T-cell (primary cell): Measurements from ENCODE around the gene SLC6A6. TPM values are rescaled to one million over a fixed set of nuclear protein-coding genes. Genes with fewer than 3 reads are reported as not detected.

Experiments used
- ATAC-seq, 4 experiments: fragments of 200-7000 bp in 3 of 4; fragments of 150-1000 bp in 1 of 4; cut with Tn5 transposase; replicated peaks in 1 of 4; 1 replicate in 3 of 4; 2 replicates in 1 of 4; pipeline ENCODE4 v1.10.0; 2021; ENCODE audit warnings: moderate library complexity in 3 of 4, mild to moderate bottlenecking in 2 of 4, moderate number of reproducible peaks in 1 of 4
- CTCF ChIA-PET, 2 donors: fragments of 300-600 bp; sonication (Branson Sonifier 250); formaldehyde crosslinking; loops; one replicate each; lab custom pipeline; 2022; ENCODE audit warnings: antibody characterized with exemption in 2 of 2; lab: Charles Lee
- POLR2A ChIA-PET, 2 donors: fragments of 300-600 bp; sonication (Branson Sonifier 250); formaldehyde crosslinking; loops; one replicate each; lab custom pipeline; 2022; ENCODE audit warnings: antibody characterized with exemption in 2 of 2; lab: Charles Lee
- DNase-seq, 35 experiments: peaks; one replicate each; pipeline versions ENCODE4 v3.0.0 to v3.0.0-alpha.2; 2013 to 2023
- H3K27ac ChIP-seq: one replicate; pipeline ENCODE4 v1.5.1; 2013; ENCODE audit warnings: low read length
- H3K27me3 ChIP-seq, 2 experiments: replicated peaks in 1 of 2; 1 replicate in 1 of 2; 2 replicates in 1 of 2; pipeline versions ENCODE4 v1.6.1 to v1.7.0; 2013; ENCODE audit warnings: low read length in 1 of 2, mixed read lengths in 1 of 2; ENCODE audit not compliant: control insufficient read depth in 2 of 2, insufficient read depth in 2 of 2; ENCODE audit errors: extremely low read depth in 1 of 2
- H3K36me3 ChIP-seq, 2 donors: 1 replicate in 1 of 2; 2 replicates in 1 of 2; pipeline versions ENCODE4 v1.6.1 to v1.7.0; 2013; ENCODE audit warnings: low read length in 1 of 2; ENCODE audit not compliant: control insufficient read depth in 2 of 2, insufficient read depth in 1 of 2; ENCODE audit errors: extremely low read depth in 1 of 2
- H3K4me1 ChIP-seq, 2 experiments: 1 replicate in 1 of 2; 2 replicates in 1 of 2; pipeline versions ENCODE4 v1.6.1 to v1.7.0; 2013; ENCODE audit warnings: low read length in 2 of 2, mixed read lengths in 1 of 2; ENCODE audit not compliant: insufficient read depth in 2 of 2, control insufficient read depth in 1 of 2; ENCODE audit errors: extremely low read depth in 1 of 2
- H3K4me3 ChIP-seq, 2 donors: 1 replicate in 1 of 2; 2 replicates in 1 of 2; pipeline versions ENCODE4 v1.5.1 to v1.7.0; 2013; ENCODE audit warnings: mild to moderate bottlenecking in 2 of 2, low read length in 1 of 2, moderate library complexity in 1 of 2; ENCODE audit not compliant: control insufficient read depth in 1 of 2; ENCODE audit errors: extremely low read depth in 1 of 2
- H3K9me3 ChIP-seq: 2 replicates; pipeline ENCODE4 v1.7.0; 2013
- H3K27ac Mint-ChIP-seq, 2 donors: one replicate each; pipeline ENCODE4 v1.8.0; 2020 to 2021; ENCODE audit warnings: mild to moderate bottlenecking in 2 of 2, mixed read lengths in 2 of 2
- H3K27me3 Mint-ChIP-seq, 2 donors: one replicate each; pipeline ENCODE4 v1.8.0; 2021 to 2022; ENCODE audit warnings: mixed read lengths in 2 of 2
- H3K36me3 Mint-ChIP-seq: one replicate; pipeline ENCODE4 v1.8.0; 2021; ENCODE audit warnings: mixed read lengths
- H3K4me1 Mint-ChIP-seq, 3 donors: one replicate each; pipeline ENCODE4 v1.8.0; 2020 to 2022; ENCODE audit warnings: mixed read lengths in 3 of 3, mild to moderate bottlenecking in 1 of 3
- H3K4me3 Mint-ChIP-seq, 3 donors: one replicate each; pipeline ENCODE4 v1.8.0; 2020 to 2022; ENCODE audit warnings: mild to moderate bottlenecking in 3 of 3, mixed read lengths in 3 of 3, moderate library complexity in 3 of 3
- H3K9me3 Mint-ChIP-seq, 3 donors: one replicate each; pipeline ENCODE4 v1.8.0; 2020 to 2022; ENCODE audit warnings: mixed read lengths in 3 of 3
- WGBS: methylation state at CpG from one replicate; pipeline ENCODE4 v1.1.5; 2013; ENCODE audit warnings: missing lambda C conversion rate; ENCODE audit not compliant: insufficient coverage; 5-methylcytosine and 5-hydroxymethylcytosine counted together
- total RNA-seq, 35 experiments: library from RNA in 6 of 35; stranded (reverse) in 6 of 35; fragments of 120-200 nt in 1 of 35; gene quantifications; one replicate each; pipeline versions ENCODE4 v1.2.1 to v1.2.4 and lab custom pipeline; 2013 to 2026

SLC6A6 gene
- total RNA-seq, 5 donors from 2014 or later (not counting 1 experiment from before 2014, with no cell fraction given), result 49.3 to 72.5 (median 63.6) TPM

DNA sequence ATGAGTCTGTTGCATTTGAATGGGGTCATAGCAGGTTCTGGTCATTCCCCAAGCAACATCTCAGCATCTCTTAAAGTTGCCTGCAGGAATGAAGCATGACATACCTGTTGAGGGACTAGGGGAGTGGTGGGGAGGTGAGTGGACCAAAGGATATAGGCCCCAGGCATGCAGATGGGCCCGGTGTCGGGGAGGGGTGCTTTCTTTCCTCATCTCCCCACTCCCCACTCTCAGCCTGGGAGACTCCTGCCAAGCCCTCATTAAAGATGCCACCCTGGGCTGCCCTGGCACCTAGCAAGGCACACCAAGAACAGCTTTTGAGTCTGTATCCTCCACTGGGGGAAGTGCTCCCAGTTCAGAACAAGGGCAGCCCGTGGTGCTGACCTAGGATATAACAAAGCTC lies 83.6 kb downstream of the SLC6A6 start:
- Histone ChIP-seq H3K4me1 (no peaks in the 10 kb centered on the region), H3K9me3 (no peaks in the 10 kb centered on the region), H3K4me3 (no peak overlapping the region), H3K27me3 (no peaks in the 10 kb centered on the region), H3K36me3 (peaks cover 17 to 76% of the 10 kb centered on the region in 2 donors), H3K27ac (no peak overlapping the region)
- Mint-ChIP-seq H3K27me3 (no peaks in the 10 kb centered on the region), H3K36me3 (peaks cover 63% of the 10 kb centered on the region), H3K9me3 (no peaks in the 10 kb centered on the region), H3K4me3 (no peak overlapping the region), H3K4me1 (no peaks in the 10 kb centered on the region), H3K27ac (no peak overlapping the region)
- CTCF ChIA-PET, result interaction anchor here (0.5 to 1.1 kb wide), 3 partner anchors 23 to 285 kb away, joined by 3 read pairs; no protein-coding TSS in a partner anchor
- DNase-seq, result no peak
- no CpG with 5 or more reads among the region's 3 CpGs for WGBS
- POLR2A ChIA-PET, result no interaction called here
- ATAC-seq, result no peak

DNA sequence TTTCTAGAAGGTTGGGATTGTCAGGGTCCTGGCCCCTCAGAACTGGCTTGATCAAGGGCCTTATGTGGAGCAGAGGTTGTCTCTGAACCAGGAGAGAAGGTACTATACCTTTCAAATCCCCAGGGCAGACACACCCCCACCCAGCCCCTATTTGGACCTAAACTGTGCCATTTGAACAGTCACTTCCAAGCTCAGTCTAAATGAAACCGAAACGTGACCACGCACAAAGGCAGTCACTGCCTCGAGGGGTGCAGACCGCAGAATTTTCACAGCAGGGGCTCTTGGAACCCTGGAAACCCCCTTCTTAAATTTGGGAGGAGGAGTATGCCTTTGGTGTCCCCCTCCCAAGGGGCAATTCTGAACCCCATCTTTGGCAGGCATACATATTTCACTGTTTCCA lies 84.1 kb downstream of the SLC6A6 start:
- Mint-ChIP-seq H3K4me1 (no peaks in the 10 kb centered on the region), H3K27me3 (no peaks in the 10 kb centered on the region), H3K36me3 (peaks cover 63% of the 10 kb centered on the region), H3K27ac (peak overlapping the region in 1 of 2 donors; percentile 23), H3K4me3 (no peak overlapping the region), H3K9me3 (no peaks in the 10 kb centered on the region)
- DNase-seq (no peak), ATAC-seq (no peak)
- CTCF ChIA-PET, result interaction anchor here (0.5 to 1.1 kb wide), 2 partner anchors 22 to 25 kb away, joined by 3 read pairs; no protein-coding TSS in a partner anchor
- POLR2A ChIA-PET, result no interaction called here
- H3K27me3 ChIP-seq, result no peaks in the 10 kb centered on the region
- WGBS, result no CpG with 5 or more reads among the region's 5 CpGs
- peaks cover 14 to 71% of the 10 kb centered on the region in 2 donors for H3K36me3 ChIP-seq
- no peaks in the 10 kb centered on the region for H3K9me3 ChIP-seq
- no peaks in the 10 kb centered on the region for H3K4me1 ChIP-seq
- no peak overlapping the region for H3K4me3 ChIP-seq
- H3K27ac ChIP-seq, result no peak overlapping the region

DNA sequence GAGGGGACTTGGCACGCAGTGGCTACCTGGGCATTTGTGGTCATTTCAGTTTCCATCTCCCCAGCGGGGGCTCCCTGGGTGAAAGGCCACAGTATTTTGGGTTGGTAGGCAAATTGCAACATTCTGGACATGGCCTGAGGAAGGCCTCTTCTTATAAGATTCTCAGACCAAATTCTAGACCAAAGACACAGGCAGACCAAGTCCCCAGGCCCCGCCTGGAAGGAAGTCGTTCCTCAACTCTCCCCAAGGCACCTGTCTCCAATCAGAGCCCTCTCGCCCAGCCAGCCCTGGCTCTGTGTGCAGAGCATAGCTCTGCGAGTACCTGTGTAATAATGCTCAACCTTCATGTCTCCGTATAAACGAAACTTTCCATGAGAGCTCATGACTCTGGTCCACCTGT lies 84.7 kb downstream of the SLC6A6 start:
- ATAC-seq (no peak), DNase-seq (no peak)
- no peaks in the 10 kb centered on the region for H3K27me3 ChIP-seq
- no peak overlapping the region for H3K4me3 Mint-ChIP-seq
- H3K9me3 Mint-ChIP-seq, result no peaks in the 10 kb centered on the region
- H3K4me1 ChIP-seq, result no peaks in the 10 kb centered on the region
- H3K4me3 ChIP-seq, result no peak overlapping the region
- H3K27ac Mint-ChIP-seq, result no peak overlapping the region
- peaks cover 14 to 65% of the 10 kb centered on the region in 2 donors for H3K36me3 ChIP-seq
- no peaks in the 10 kb centered on the region for H3K27me3 Mint-ChIP-seq
- no peak overlapping the region for H3K27ac ChIP-seq
- H3K4me1 Mint-ChIP-seq, result no peaks in the 10 kb centered on the region
- CTCF ChIA-PET, result no interaction called here
- H3K36me3 Mint-ChIP-seq, result peaks cover 57% of the 10 kb centered on the region
- H3K9me3 ChIP-seq, result no peaks in the 10 kb centered on the region
- POLR2A ChIA-PET, result no interaction called here
- 89% methylated on average over 5 of the region's 8 CpGs for WGBS

DNA sequence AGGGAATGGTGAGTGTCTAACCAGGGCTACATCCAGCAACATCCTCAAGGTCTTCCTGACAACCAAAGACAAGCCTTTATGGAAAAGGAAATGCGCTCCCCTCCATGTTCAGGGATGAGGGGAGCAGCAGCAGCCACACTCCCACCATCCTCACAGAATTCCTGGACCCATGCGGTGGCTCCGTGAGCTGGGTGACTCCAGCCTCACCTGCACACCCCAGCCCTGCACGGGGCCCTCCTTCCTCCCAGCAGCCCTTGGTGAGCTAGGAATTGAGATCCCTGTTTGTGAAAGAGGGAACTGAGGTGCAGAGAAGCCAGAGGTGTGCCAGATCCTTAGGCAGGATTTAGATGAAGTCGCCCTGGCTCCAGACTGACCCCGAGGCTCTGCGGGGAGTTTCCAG lies 85.4 kb downstream of the SLC6A6 start:
- H3K27ac ChIP-seq, result no peak overlapping the region
- ChIA-PET CTCF (no interaction called here), POLR2A (no interaction called here)
- ATAC-seq (no peak), DNase-seq (no peak)
- H3K4me1 ChIP-seq, result no peaks in the 10 kb centered on the region
- H3K4me3 ChIP-seq, result no peak overlapping the region
- Mint-ChIP-seq H3K9me3 (no peaks in the 10 kb centered on the region), H3K36me3 (peaks cover 57% of the 10 kb centered on the region), H3K4me3 (no peak overlapping the region), H3K27me3 (no peaks in the 10 kb centered on the region), H3K27ac (no peak overlapping the region), H3K4me1 (no peaks in the 10 kb centered on the region)
- 100% methylated on average over 4 of the region's 7 CpGs for WGBS
- peaks cover 14 to 59% of the 10 kb centered on the region in 2 donors for H3K36me3 ChIP-seq
- no peaks in the 10 kb centered on the region for H3K27me3 ChIP-seq
- H3K9me3 ChIP-seq, result no peaks in the 10 kb centered on the region

DNA sequence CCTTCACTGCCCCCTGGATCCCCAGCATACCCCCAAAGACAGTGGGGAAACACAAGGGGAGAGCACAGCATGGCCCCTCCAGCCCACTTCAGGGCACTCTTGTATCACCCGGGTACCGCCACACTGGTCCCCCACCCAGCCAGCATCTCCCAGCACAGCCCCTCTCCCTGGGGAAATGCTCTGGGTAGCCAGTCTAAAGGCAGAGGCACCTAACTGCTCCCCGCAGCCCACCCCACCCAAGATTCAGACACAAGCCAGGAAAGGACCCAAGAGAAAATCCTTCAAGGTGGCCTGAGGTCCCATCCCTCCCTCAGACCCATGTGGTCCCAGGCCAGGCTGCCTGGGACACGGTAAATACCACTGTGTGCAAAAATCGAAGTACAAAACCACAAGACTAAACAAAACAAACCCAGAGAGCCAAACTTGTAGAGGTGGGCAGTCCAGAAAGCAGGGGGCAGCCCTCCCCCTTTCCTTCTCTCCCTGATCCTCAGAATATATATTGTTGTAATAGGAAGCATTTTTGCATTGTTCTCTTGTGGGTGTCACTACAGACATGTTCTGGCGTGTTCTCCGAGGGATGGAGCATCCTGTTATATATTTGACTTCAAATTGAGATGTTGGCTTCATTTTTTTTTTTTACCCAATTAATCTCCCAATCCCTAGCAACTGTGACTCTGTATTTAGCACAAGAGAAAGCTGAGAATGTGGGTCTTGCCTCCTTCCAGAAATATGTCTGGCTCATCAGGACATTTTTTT lies 86.1 kb downstream of the SLC6A6 start:
- peaks cover 14 to 54% of the 10 kb centered on the region in 2 donors for H3K36me3 ChIP-seq
- CTCF ChIA-PET, result no interaction called here
- no peak for DNase-seq

DNA sequence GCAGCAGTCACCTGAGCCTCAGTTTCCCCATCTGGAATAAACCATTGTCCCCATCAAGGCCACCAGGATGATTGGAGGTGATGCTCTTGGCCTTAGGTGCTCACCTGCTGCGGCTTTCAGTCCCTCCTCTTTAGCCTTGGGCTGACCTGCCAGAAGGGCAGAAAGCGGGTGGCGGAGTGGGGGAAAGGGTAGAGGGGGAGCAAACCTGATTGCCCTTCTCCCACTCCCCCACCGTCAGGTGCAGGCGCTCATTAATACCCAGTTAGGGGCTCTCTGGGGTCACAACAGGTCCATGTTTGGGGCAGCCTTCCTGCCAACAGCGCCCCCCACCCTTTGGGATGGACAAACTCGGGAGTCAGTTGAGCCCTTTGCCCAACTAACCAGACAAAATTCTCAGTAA lies 87.2 kb downstream of the SLC6A6 start:
- H3K27ac Mint-ChIP-seq, result no peak overlapping the region
- Histone ChIP-seq H3K9me3 (no peaks in the 10 kb centered on the region), H3K27ac (no peak overlapping the region), H3K27me3 (no peaks in the 10 kb centered on the region), H3K36me3 (peaks cover 12 to 42% of the 10 kb centered on the region in 2 donors), H3K4me1 (no peaks in the 10 kb centered on the region), H3K4me3 (no peak overlapping the region)
- DNase-seq, result no peak
- ATAC-seq, result no peak
- CTCF ChIA-PET, result no interaction called here
- no peak overlapping the region for H3K4me3 Mint-ChIP-seq
- WGBS, result 93% methylated on average over 3 of the region's 7 CpGs
- no peaks in the 10 kb centered on the region for H3K4me1 Mint-ChIP-seq
- no peaks in the 10 kb centered on the region for H3K27me3 Mint-ChIP-seq
- POLR2A ChIA-PET, result no interaction called here
- H3K9me3 Mint-ChIP-seq, result no peaks in the 10 kb centered on the region
- peaks cover 44% of the 10 kb centered on the region for H3K36me3 Mint-ChIP-seq

More for the DNA sequence above, 86.1 kb downstream of the SLC6A6 start:
- 100% methylated on average over 2 of the region's 7 CpGs for WGBS
- no peaks in the 10 kb centered on the region for H3K27me3 ChIP-seq
- no peak overlapping the region for H3K27ac ChIP-seq
- Mint-ChIP-seq H3K4me3 (no peak overlapping the region), H3K27me3 (no peaks in the 10 kb centered on the region), H3K9me3 (no peaks in the 10 kb centered on the region), H3K4me1 (no peaks in the 10 kb centered on the region), H3K27ac (no peak overlapping the region), H3K36me3 (peaks cover 54% of the 10 kb centered on the region)
- POLR2A ChIA-PET, result interaction anchor here in 1 of 2 donors (0.6 kb wide), 1 partner anchor 32 kb away, joined by 3 read pairs; no protein-coding TSS in a partner anchor
- H3K9me3 ChIP-seq, result no peaks in the 10 kb centered on the region
- no peak overlapping the region for H3K4me3 ChIP-seq
- H3K4me1 ChIP-seq, result no peaks in the 10 kb centered on the region
- ATAC-seq, result no peak
